GM23338 (cell line): ENCODE measurements around the gene LRRC25. TPM values are rescaled to one million over a fixed set of nuclear protein-coding genes. Genes with fewer than 3 reads are reported as not detected.

Experiments
- ATAC-seq: fragments of 200-7000 bp; cut with Tn5 transposase; 3 replicates; pipeline ENCODE4 v1.9.1; 2020
- DNase-seq: peaks from one replicate; pipeline ENCODE4 v3.0.0-alpha.2; 2015; ENCODE audit warnings: low spot score
- H2AFZ ChIP-seq: fragments of 200-600 bp; sonication (generic); 2 replicates; pipeline ENCODE4 v1.8.0; 2016; ENCODE audit warnings: antibody characterized with exemption, mild to moderate bottlenecking, moderate library complexity
- H3F3A ChIP-seq: fragments of 200-600 bp; sonication (generic); replicated peaks from 2 replicates; pipeline ENCODE4 v1.8.0; 2017; ENCODE audit warnings: antibody characterized with exemption, mixed run types, low read depth
- H3K27ac ChIP-seq: fragments of 200-600 bp; sonication (generic); 2 replicates; pipeline ENCODE4 v1.6.1; 2016; ENCODE audit warnings: low read depth
- H3K27me3 ChIP-seq: fragments of 200-600 bp; sonication (generic); 2 replicates; pipeline ENCODE4 v1.8.0; 2016; ENCODE audit warnings: mild to moderate bottlenecking, mixed run types, moderate library complexity; ENCODE audit not compliant: insufficient read depth
- H3K36me3 ChIP-seq: fragments of 200-600 bp; sonication (generic); 2 replicates; pipeline ENCODE4 v1.8.0; 2016; ENCODE audit warnings: mild to moderate bottlenecking; ENCODE audit not compliant: insufficient read depth
- H3K4me1 ChIP-seq: fragments of 200-600 bp; sonication (generic); 2 replicates; pipeline ENCODE4 v1.8.0; 2016; ENCODE audit warnings: mild to moderate bottlenecking, moderate library complexity; ENCODE audit not compliant: insufficient read depth
- H3K4me2 ChIP-seq: fragments of 200-600 bp; sonication (generic); 2 replicates; pipeline ENCODE4 v1.7.1; 2017; ENCODE audit warnings: mixed run types
- H3K4me3 ChIP-seq: fragments of 200-600 bp; sonication (generic); 2 replicates; pipeline ENCODE4 v1.6.1; 2016; ENCODE audit warnings: mixed run types
- H3K79me2 ChIP-seq: fragments of 200-600 bp; sonication (generic); replicated peaks from 2 replicates; pipeline ENCODE4 v1.8.0; 2017; ENCODE audit warnings: mild to moderate bottlenecking; ENCODE audit not compliant: insufficient read depth
- H3K9me2 ChIP-seq: fragments of 200-600 bp; sonication (generic); 2 replicates; pipeline ENCODE4 v1.8.0; 2017; ENCODE audit not compliant: insufficient read depth
- H4K20me1 ChIP-seq: fragments of 200-600 bp; sonication (generic); replicated peaks from 2 replicates; pipeline ENCODE4 v1.8.0; 2017; ENCODE audit warnings: mild to moderate bottlenecking; ENCODE audit not compliant: insufficient read depth
- H3K27ac Mint-ChIP-seq: 2 replicates; pipeline ENCODE4 v1.8.0; 2020; ENCODE audit warnings: inconsistent platforms, mild to moderate bottlenecking, moderate library complexity, mixed read lengths
- H3K27me3 Mint-ChIP-seq: 3 replicates; pipeline ENCODE4 v1.8.0; 2022; ENCODE audit warnings: low read depth, mild to moderate bottlenecking, moderate library complexity, mixed read lengths, inconsistent platforms; ENCODE audit not compliant: insufficient read depth, poor library complexity
- H3K36me3 Mint-ChIP-seq: 3 replicates; pipeline ENCODE4 v1.8.0; 2021; ENCODE audit warnings: low read depth, mild to moderate bottlenecking, inconsistent platforms, moderate library complexity, mixed read lengths
- H3K4me1 Mint-ChIP-seq: 3 replicates; pipeline ENCODE4 v1.8.0; 2020; ENCODE audit warnings: mild to moderate bottlenecking, inconsistent platforms, mixed read lengths
- H3K4me3 Mint-ChIP-seq: 3 replicates; pipeline ENCODE4 v1.8.0; 2021; ENCODE audit warnings: moderate library complexity, mild to moderate bottlenecking, inconsistent platforms, mixed read lengths
- H3K9me3 Mint-ChIP-seq: 3 replicates; pipeline ENCODE4 v1.8.0; 2020; ENCODE audit warnings: moderate library complexity, mild to moderate bottlenecking, inconsistent platforms, mixed read lengths
- CREB1 ChIP-seq: fragments of 250-450 bp; sonication (Bioruptor Pico); IDR thresholded peaks from 2 replicates; pipeline ENCODE4 v1.5.0; 2020; ENCODE audit warnings: low read depth, mild to moderate bottlenecking, moderate library complexity
- CTCF ChIP-seq, 2 experiments: fragments of 200-600 bp in 1 of 2; sonication (generic) in 1 of 2; conservative IDR thresholded peaks; 2 replicates each; pipeline versions ENCODE4 v1.5.1 to v1.6.1; 2016 to 2017; ENCODE audit warnings: antibody characterized with exemption in 2 of 2, low read depth in 2 of 2, mild to moderate bottlenecking in 2 of 2, moderate library complexity in 1 of 2
- ETS1 ChIP-seq: IDR thresholded peaks from 2 replicates; pipeline ENCODE4 v1.6.1; 2016; ENCODE audit warnings: antibody characterized with exemption
- EZH2 ChIP-seq: fragments of 200-600 bp; sonication (generic); IDR thresholded peaks from one replicate; pipeline ENCODE4 v1.8.0; 2017; ENCODE audit warnings: antibody characterized with exemption, mild to moderate bottlenecking, low read depth; ENCODE audit not compliant: unreplicated experiment
- EZH2phosphoT487 ChIP-seq: fragments of 200-600 bp; sonication (generic); IDR thresholded peaks from one replicate; pipeline ENCODE4 v1.8.1; 2018; ENCODE audit warnings: antibody characterized with exemption; ENCODE audit not compliant: unreplicated experiment
- JUNB ChIP-seq: IDR thresholded peaks from one replicate; pipeline ENCODE4 v1.6.1; 2016; ENCODE audit warnings: antibody characterized with exemption; ENCODE audit not compliant: unreplicated experiment
- NANOG ChIP-seq: IDR thresholded peaks from 2 replicates; pipeline ENCODE4 v1.6.1; 2016; ENCODE audit warnings: antibody characterized with exemption, borderline replicate concordance
- POLR2AphosphoS5 ChIP-seq: IDR thresholded peaks from 2 replicates; pipeline ENCODE4 v1.6.1; 2016; ENCODE audit warnings: antibody characterized with exemption, low read depth
- REST ChIP-seq: IDR thresholded peaks from one replicate; pipeline ENCODE4 v1.6.1; 2018; ENCODE audit warnings: antibody characterized with exemption; ENCODE audit not compliant: unreplicated experiment
- STAT1 ChIP-seq: IDR thresholded peaks from one replicate; pipeline ENCODE4 v1.6.1; 2016; ENCODE audit warnings: antibody characterized with exemption; ENCODE audit not compliant: unreplicated experiment
- ZNF114 ChIP-seq: fragments of 250-450 bp; sonication (Bioruptor Pico); IDR thresholded peaks from 2 replicates; pipeline ENCODE4 v1.5.0; 2020; ENCODE audit warnings: mild to moderate bottlenecking, moderate library complexity
- ZNF331 ChIP-seq: fragments of 250-450 bp; sonication (Bioruptor Pico); IDR thresholded peaks from 2 replicates; pipeline ENCODE4 v1.5.0; 2020; ENCODE audit warnings: low read depth, mild to moderate bottlenecking, moderate library complexity
- ZNF462 ChIP-seq: fragments of 250-450 bp; sonication (Bioruptor Pico); IDR thresholded peaks from 2 replicates; pipeline ENCODE4 v1.5.0; 2020; ENCODE audit warnings: mild to moderate bottlenecking, moderate library complexity
- polyA plus RNA-seq: library from polyadenylated mRNA; unstranded; fragments of >200 nt; fragmentation: Nextera tagmentation; extraction: Ambion mirVana; gene quantifications from 2 replicates; pipeline ENCODE4 v1.2.1, GENCODE V29; 2016
- total RNA-seq: library from RNA; depleted of rRNA; stranded (reverse); fragments of >200 nt; shearing (Covaris generic); gene quantifications from 2 replicates; pipeline ENCODE4 v1.2.3, GENCODE V29; 2014

Gene LRRC25
- total and polyA plus RNA-seq, 2 experiments from 2014 or later: 0.17 to 0.24 TPM

- no peak overlapping the region for H2AFZ ChIP-seq
- H3K27me3 Mint-ChIP-seq: peaks cover 24% of the 10 kb centered on the region
- H3K9me2 ChIP-seq: no peaks in the 10 kb centered on the region
- no peak overlapping the region for H3K4me3 ChIP-seq
- no peaks in the 10 kb centered on the region for H3K79me2 ChIP-seq
- DNase-seq: peak; percentile 33
- peaks cover 6% of the 10 kb centered on the region; the same call in 1 of the 2 replicates for H4K20me1 ChIP-seq
- H3K4me1 Mint-ChIP-seq: peaks cover 26% of the 10 kb centered on the region
- TF ChIP-seq EZH2: no peak
- TF ChIP-seq REST: no peak
- TF ChIP-seq STAT1: no peak
- no peak for TF ChIP-seq ZNF114 (CRISPR knock-in tag)
- TF ChIP-seq POLR2AphosphoS5: no peak
- no peak for TF ChIP-seq ETS1
- TF ChIP-seq JUNB: no peak
- no peak for TF ChIP-seq ZNF331 (CRISPR knock-in tag)
- TF ChIP-seq CTCF (conservative IDR thresholded peaks at IDR 0.05; ENCODE audit: low read depth in 2 of 2): no peak
- no peak for TF ChIP-seq CREB1 (CRISPR knock-in tag)
- TF ChIP-seq EZH2phosphoT487: no peak
- no peak for TF ChIP-seq ZNF462 (CRISPR knock-in tag)
- TF ChIP-seq NANOG: no peak
- no peak overlapping the region for H3K27ac ChIP-seq
- no peak for ATAC-seq
- H3K4me2 ChIP-seq: no peak overlapping the region
- peaks cover 13% of the 10 kb centered on the region; the same call in 1 of the 2 replicates for H3K4me1 ChIP-seq
- no peaks in the 10 kb centered on the region for H3K36me3 ChIP-seq
- peak overlapping the region; percentile 24; the same call in 1 of the 3 replicates for H3K4me3 Mint-ChIP-seq
- H3K27me3 ChIP-seq: peaks cover 20% of the 10 kb centered on the region
- H3K27ac Mint-ChIP-seq: no peak overlapping the region
- no peaks in the 10 kb centered on the region for H3K9me3 Mint-ChIP-seq
- no peaks in the 10 kb centered on the region for H3K36me3 Mint-ChIP-seq
- no peaks in the 10 kb centered on the region; the same call in 1 of the 2 replicates for H3F3A ChIP-seq
Measured at GRCh38 chr19:18424122-18424889, 26.9 kb upstream of the LRRC25 start.
